PC-9 (cell line): ENCODE measurements around the gene OSBPL10. TPM values are rescaled to one million over a fixed set of nuclear protein-coding genes. Genes with fewer than 3 reads are reported as not detected.

Experiments
- BruUV-seq: library from RNA; stranded (reverse); fragments of 400-500 nt; replicated peaks from 2 replicates; lab custom pipeline; 2021; lab: Mats Ljungman, UMichigan
- CTCF ChIA-PET: fragments of 300-600 bp; sonication (Branson Sonifier 250); formaldehyde crosslinking; loops from one replicate; lab custom pipeline; 2022; ENCODE audit warnings: antibody characterized with exemption; lab: Charles Lee
- POLR2A ChIA-PET: fragments of 300-600 bp; sonication (Branson Sonifier 250); formaldehyde crosslinking; loops from one replicate; lab custom pipeline; 2022; ENCODE audit warnings: antibody characterized with exemption; ENCODE audit not compliant: unreplicated experiment; lab: Charles Lee
- DNase-seq, 2 experiments: peaks; one replicate each; pipeline versions ENCODE4 v3.0.0 to v3.0.0-alpha.2; 2015 to 2022; ENCODE audit warnings: mixed read lengths in 1 of 2
- H2AFZ ChIP-seq: fragments of 200-600 bp; sonication (generic); 2 replicates; pipeline ENCODE4 v1.8.1; 2017; ENCODE audit warnings: antibody characterized with exemption
- H3F3A ChIP-seq: fragments of 200-600 bp; sonication (generic); 2 replicates; pipeline ENCODE4 v1.8.1; 2017; ENCODE audit warnings: antibody characterized with exemption, mild to moderate bottlenecking, low read depth; ENCODE audit not compliant: insufficient read depth
- H3K27ac ChIP-seq: fragments of 200-600 bp; sonication (generic); 2 replicates; pipeline ENCODE4 v1.6.1; 2016; ENCODE audit warnings: mixed run types
- H3K27me3 ChIP-seq: fragments of 200-600 bp; sonication (generic); 2 replicates; pipeline ENCODE4 v1.6.1; 2016; ENCODE audit warnings: low read depth, mixed run types; ENCODE audit not compliant: insufficient read depth
- H3K36me3 ChIP-seq: fragments of 200-600 bp; sonication (generic); 2 replicates; pipeline ENCODE4 v1.6.1; 2016; ENCODE audit warnings: low read depth, mixed run types
- H3K4me1 ChIP-seq: fragments of 200-600 bp; sonication (generic); replicated peaks from 2 replicates; pipeline ENCODE4 v1.6.1; 2016; ENCODE audit warnings: mixed run types; ENCODE audit not compliant: insufficient read depth
- H3K4me2 ChIP-seq: fragments of 200-600 bp; sonication (generic); 2 replicates; pipeline ENCODE4 v1.6.1; 2017; ENCODE audit warnings: mixed run types
- H3K4me3 ChIP-seq: fragments of 200-600 bp; sonication (generic); 2 replicates; pipeline ENCODE4 v1.6.1; 2016; ENCODE audit warnings: mixed run types
- H3K79me2 ChIP-seq: fragments of 200-600 bp; sonication (generic); 2 replicates; pipeline ENCODE4 v1.6.1; 2017; ENCODE audit warnings: low read depth, mixed run types
- H3K9me2 ChIP-seq: fragments of 200-600 bp; sonication (generic); 2 replicates; pipeline ENCODE4 v1.8.1; 2017; ENCODE audit warnings: mild to moderate bottlenecking; ENCODE audit not compliant: insufficient read depth
- H3K9me3 ChIP-seq: fragments of 200-600 bp; sonication (generic); 2 replicates; pipeline ENCODE4 v1.8.1; 2016; ENCODE audit warnings: low read depth; ENCODE audit not compliant: insufficient read depth
- H4K20me1 ChIP-seq: fragments of 200-600 bp; sonication (generic); 2 replicates; pipeline ENCODE4 v1.8.1; 2017; ENCODE audit not compliant: insufficient read depth
- CTCF ChIP-seq: fragments of 200-600 bp; sonication (generic); conservative IDR thresholded peaks from 2 replicates; pipeline ENCODE4 v1.6.1; 2017; ENCODE audit warnings: mixed run types, antibody characterized with exemption, mild to moderate bottlenecking, moderate library complexity
- EZH2 ChIP-seq: fragments of 200-600 bp; sonication (generic); IDR thresholded peaks from 2 replicates; pipeline ENCODE4 v1.8.0; 2017; ENCODE audit warnings: antibody characterized with exemption, low read depth
- intact Hi-C: fragments of 100-400 bp; cut with micrococcal nuclease; formaldehyde crosslinking; loops from one replicate; pipeline ENCODE4 v1.10.0; 2022; ENCODE audit not compliant: unreplicated experiment
- total RNA-seq: library from RNA; stranded (reverse); gene quantifications from 2 replicates; pipeline ENCODE4 v1.2.3, GENCODE V29; 2021

Gene OSBPL10
- total RNA-seq, 1 experiment from 2014 or later = 42.0 TPM

GRCh38 chr3:31616711-31617110, 364.4 kb downstream of the OSBPL10 start:
- CTCF ChIA-PET = no interaction called here
- peaks cover 12% of the 10 kb centered on the region; the same call in 1 of the 2 replicates for H3K79me2 ChIP-seq

GRCh38 chr3:31615071-31615875, 365.8 kb downstream of the OSBPL10 start:
- 0 out of 2 replicates have a peak, but pooled peaks cover 3% of the 10 kb centered on the region for H3F3A ChIP-seq
- peaks cover 19% of the 10 kb centered on the region; the same call in 1 of the 2 replicates for H3K79me2 ChIP-seq
- POLR2A ChIA-PET = no interaction called here
- BruUV-seq = no TSS peak
- CTCF ChIA-PET = no interaction called here
- H3K9me2 ChIP-seq = no peaks in the 10 kb centered on the region
- no peaks in the 10 kb centered on the region for H3K9me3 ChIP-seq
- no peak overlapping the region for H3K4me3 ChIP-seq
- H3K27ac ChIP-seq = no peak overlapping the region
- intact Hi-C loops = loop anchor here (10.0 kb wide), 1 partner anchor 530 kb away; no protein-coding TSS in a partner anchor
- no peak overlapping the region for H2AFZ ChIP-seq
- TF ChIP-seq CTCF = no peak
- TF ChIP-seq EZH2 = no peak
- no peaks in the 10 kb centered on the region; the same call in 1 of the 2 replicates for H4K20me1 ChIP-seq
- H3K27me3 ChIP-seq = no peaks in the 10 kb centered on the region
- no peak overlapping the region for H3K4me2 ChIP-seq
- no peak for DNase-seq
- H3K36me3 ChIP-seq = no peaks in the 10 kb centered on the region
- H3K4me1 ChIP-seq = no peaks in the 10 kb centered on the region

More at GRCh38 chr3:31616711-31617110, 364.4 kb downstream of the OSBPL10 start:
- intact Hi-C loops = loop anchor here (10.0 kb wide), 1 partner anchor 528 kb away; no protein-coding TSS in a partner anchor
- Histone ChIP-seq H3K27ac (no peak overlapping the region), H3K36me3 (no peaks in the 10 kb centered on the region), H3K9me2 (no peaks in the 10 kb centered on the region), H3F3A (no peaks in the 10 kb centered on the region), H4K20me1 (no peaks in the 10 kb centered on the region; the same call in 1 of the 2 replicates), H2AFZ (no peak overlapping the region), H3K4me1 (no peaks in the 10 kb centered on the region), H3K27me3 (no peaks in the 10 kb centered on the region), H3K4me2 (no peak overlapping the region), H3K9me3 (no peaks in the 10 kb centered on the region), H3K4me3 (no peak overlapping the region)
- no TSS peak for BruUV-seq
- TF ChIP-seq CTCF (no peak), EZH2 (no peak)
- POLR2A ChIA-PET = no interaction called here
- no peak for DNase-seq

- Histone ChIP-seq H3K9me2 (no peaks in the 10 kb centered on the region), H3K4me2 (no peak overlapping the region), H3K4me3 (no peak overlapping the region), H3K27ac (no peak overlapping the region), H3F3A (0 out of 2 replicates have a peak, but pooled peaks cover 3% of the 10 kb centered on the region), H2AFZ (no peak overlapping the region), H4K20me1 (no peaks in the 10 kb centered on the region; the same call in 1 of the 2 replicates), H3K9me3 (no peaks in the 10 kb centered on the region), H3K36me3 (no peaks in the 10 kb centered on the region), H3K79me2 (peaks cover 19% of the 10 kb centered on the region; the same call in 1 of the 2 replicates), H3K27me3 (no peaks in the 10 kb centered on the region), H3K4me1 (no peaks in the 10 kb centered on the region)
- ChIA-PET CTCF (no interaction called here), POLR2A (no interaction called here)
- intact Hi-C loops = loop anchor here (10.0 kb wide), 1 partner anchor 530 kb away; no protein-coding TSS in a partner anchor
- TF ChIP-seq EZH2 (no peak), CTCF (no peak)
- DNase-seq = no peak
- no TSS peak for BruUV-seq
Measured at GRCh38 chr3:31614162-31614921, 366.7 kb downstream of the OSBPL10 start.
